ENCODE measurements around the gene POTEI.
A peak's percentile ranks its signal among the peaks of the same experiment; 100 is the strongest.
"Not testable (repeated sequence)": the region's sequence is repeated elsewhere in the genome, so short reads cannot be mapped to it uniquely, and the experiment has no call there.

Gene POTEI

DNA sequence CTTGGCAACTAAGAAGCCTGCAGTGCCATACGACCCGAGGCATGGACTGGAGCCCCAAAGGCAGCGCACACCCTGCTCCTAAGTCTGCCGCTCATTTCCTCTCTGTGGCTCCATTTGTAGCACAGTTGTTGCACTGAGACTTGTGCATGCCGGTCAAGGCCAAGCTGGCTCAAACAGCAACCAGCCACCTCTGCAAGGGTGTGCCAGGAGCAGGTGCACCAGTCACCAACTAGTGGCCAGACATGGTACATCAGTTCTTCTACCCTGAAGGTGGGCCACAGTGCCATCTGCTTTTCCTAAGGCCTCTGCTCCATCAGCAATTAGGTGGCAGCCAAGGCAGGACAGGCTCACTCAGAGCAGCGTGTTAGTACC is 54.4 kb downstream of the POTEI start:
- DNase-seq = peak; percentile 4

DNA sequence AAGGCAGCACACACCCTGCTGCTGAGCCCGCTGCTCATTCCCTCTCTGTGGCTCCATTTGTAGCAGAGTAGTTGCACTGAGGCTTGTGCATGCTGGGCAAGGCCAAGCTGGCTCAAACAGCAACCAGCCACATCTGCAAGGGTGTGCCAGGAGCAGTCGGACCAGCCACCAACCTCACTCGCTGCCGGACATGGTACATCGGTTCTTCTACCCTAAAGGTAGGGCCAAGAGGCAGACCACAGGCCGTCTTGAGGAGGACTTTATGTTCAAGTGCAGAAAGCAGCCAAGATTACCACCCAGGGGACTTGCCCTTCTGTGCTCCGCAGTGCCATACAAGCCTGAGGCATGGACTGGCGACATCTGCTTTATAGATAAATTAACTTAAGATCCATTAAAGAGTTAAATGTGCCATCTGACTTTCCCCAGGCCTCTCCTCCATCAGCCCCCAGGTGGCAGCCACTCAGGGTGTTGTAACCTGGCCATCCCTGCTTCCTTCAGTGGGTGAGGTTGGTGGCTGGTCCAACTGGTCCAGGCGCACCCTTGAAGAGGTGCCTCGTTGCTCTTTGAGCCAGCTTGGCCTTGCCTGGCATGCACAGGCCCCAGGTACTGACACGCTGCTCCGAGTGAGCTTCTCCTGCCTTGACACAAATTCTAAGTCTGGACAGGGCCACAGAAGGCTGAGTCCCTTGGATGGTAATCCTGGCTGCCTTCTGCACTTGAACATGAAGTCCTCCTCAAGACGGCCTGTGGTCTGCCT is 55.0 kb downstream of the POTEI start:
- DNase-seq = not testable (repeated sequence)

DNA sequence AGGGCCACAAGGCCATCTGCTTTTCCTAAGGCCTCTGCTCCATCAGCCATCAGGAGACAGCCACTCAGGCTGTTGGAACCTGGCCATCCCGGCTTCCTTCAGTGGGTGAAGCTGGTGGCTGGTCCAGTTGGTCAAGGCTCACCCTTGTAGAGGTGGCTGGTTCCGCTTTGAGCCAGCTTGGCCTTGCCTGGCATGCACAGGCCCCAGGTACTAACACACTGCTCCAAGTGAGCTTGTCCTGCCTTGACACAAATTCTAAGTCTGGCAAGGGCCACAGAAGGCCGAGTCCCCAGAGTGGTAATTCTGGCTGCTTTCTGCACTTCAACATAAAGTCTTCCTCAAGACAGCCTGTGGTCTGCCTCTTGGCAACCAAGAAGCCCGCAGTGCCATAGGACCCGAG is 56.2 kb downstream of the POTEI start:
- DNase-seq = not testable (repeated sequence)

DNA sequence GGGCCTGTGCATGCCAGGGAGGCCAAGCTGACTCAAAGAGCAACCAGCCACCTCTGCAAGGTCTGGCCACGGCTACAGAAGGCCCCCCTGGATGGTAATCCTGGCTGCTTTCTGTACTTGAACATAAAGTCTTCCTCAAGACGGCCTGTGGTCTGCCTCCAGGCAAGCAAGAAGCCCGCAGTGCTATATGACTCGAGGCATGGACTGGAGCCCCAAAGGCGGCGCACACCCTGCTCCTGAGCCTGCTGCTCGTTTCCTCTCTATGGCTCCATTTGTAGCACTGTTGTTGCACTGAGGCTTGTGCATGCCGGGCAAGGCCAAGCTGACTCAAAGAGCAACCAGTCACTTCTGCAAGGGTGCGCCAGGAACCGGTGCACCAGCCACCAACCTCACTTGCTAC is 57.3 kb downstream of the POTEI start:
- DNase-seq = not testable (repeated sequence)

DNA sequence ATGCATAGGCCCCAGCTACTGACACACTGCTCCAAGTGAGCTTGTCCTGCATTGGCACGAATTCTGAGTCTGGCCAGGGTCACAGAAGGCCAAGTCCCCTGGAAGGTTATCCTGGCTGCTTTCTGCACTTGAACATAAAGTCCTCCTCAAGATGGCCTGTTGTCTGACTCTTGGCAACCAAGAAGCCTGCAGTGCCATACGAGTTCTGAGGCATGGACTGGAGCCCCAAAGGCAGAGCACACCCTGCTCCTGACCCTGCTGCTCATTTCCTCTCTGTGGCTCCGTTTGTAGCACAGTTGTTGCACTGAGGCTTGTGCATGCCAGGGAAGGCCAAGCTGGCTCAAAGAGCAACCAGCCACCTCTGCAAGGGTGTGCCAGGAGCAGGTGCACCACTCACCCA is 57.9 kb downstream of the POTEI start:
- DNase-seq = not testable (repeated sequence)

DNA sequence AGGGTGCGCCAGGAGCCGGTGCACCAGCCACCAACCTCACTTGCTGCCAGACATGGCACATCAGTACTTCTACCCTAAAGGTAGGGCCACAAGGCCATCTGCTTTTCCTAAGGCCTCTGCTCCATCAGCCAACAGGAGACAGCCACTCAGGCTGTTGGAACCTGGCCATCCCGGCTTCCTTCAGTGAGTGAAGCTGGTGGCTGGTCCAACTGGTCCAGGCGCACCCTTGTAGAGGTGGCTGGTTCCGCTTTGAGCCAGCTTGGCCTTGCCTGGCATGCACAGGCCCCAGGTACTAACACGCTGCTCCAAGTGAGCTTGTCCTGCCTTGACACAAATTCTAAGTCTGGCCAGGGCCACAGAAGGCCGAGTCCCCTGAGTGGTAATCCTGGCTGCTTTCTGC is 58.8 kb downstream of the POTEI start:
- not testable (repeated sequence) for DNase-seq

DNA sequence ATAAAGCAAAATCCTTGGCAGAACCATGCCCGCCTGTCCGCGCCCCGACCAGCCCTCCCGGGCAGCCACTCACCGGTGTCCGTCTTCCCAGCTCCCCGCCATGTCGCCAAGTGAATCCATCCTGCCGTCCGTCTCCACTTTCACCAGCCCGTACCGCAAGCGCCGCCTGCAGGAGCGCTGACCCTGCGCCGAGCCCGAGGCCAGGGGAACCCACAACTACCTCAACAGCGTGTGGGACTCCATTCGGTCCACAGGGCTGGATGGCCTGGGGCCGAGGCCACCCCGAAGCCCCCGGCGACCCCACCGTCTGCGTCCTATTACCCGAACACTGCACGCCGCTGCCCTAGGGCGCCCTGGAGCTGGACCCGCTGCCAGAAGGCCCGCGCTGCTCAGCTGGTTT is 81.5 kb downstream of the POTEI start:
- peak; percentile 63 for DNase-seq

DNA sequence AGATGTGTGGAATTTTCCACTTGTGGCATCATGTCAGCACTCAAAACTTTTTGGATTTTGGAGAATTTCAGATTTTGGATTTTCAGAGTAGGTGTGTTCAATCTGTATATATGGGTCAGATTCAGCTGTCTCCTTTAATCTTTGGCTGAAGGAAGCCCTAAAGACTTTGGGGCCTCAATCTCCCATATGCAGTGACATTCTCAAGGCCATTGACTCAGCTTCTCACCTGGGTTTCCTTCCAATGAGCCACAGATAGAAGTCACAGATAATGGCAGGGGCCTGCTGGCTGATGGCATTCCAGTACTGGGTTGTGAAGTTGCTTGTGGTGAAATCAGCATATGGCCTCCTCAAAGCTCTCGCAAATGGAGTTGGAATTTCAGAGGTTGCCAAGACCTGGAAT is 90.3 kb downstream of the POTEI start:
- DNase-seq = not testable (repeated sequence)

DNA sequence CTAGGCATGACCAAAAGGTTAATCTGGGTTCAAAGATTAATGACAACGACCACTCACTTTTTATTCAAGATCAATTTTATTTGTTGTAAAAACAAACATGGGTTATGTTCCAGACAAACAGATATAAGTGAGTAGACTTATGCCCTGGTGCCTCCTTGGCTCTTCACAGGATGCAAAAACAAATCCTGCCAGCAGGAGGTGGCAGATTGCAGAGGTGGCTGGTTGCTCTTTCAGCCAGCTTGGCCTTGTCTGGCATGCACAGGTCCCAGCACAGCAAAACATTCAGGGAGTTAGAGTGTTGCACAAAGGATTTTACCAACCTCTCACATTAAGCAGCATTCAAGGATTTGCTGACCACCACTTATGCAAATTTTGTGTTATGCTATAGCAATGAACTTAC is 92.4 kb downstream of the POTEI start:
- DNase-seq = not testable (repeated sequence)
